ENCODE measurements around the gene HSD17B1. TPM values are rescaled to one million over a fixed set of nuclear protein-coding genes. Genes with fewer than 3 reads are reported as not detected.
A peak's percentile ranks its signal among the peaks of the same experiment; 100 is the strongest.

The HSD17B1 gene
- total RNA-seq, 1 donor from 2014 or later, result 1.5 TPM

DNA sequence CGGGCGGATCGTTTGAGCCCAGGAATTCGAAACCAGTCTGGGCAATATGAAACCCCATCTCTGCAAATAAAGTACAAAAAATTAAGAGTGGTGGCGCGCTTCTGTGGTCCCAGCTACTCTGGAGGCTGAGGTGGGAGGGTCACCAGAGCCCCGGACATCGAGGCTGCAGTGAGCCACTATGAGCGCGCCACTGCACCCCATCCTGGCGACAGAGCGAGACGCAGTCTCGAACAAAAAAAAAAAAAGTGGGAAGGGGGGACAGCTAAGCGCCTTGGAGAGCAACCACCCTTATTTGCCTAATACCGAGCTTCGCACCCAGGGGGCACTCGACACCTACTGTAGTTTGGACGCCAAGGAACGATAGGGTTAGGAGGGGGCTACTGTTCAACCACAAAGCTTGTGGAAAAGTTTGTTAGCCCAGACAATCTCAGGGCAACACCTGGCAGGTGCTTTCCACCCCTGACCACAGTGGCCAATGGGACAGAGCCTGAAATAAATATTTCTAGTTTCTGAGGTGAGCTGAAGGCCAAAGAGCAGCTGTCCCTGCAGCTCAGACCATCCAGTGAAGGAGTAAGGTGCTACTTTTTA is 25.7 kb downstream of the HSD17B1 start:
- H3K4me1 Mint-ChIP-seq (ENCODE audit: low read depth, unreplicated experiment), result peaks cover 4% of the 10 kb centered on the region
- Histone ChIP-seq H3K4me1 (ENCODE audit: insufficient read depth, low read length) (peaks cover 13% of the 10 kb centered on the region), H2AFZ (ENCODE audit: low read depth, low read length) (peak overlapping the region; percentile 86), H4K20me1 (ENCODE audit: insufficient read depth, low read length) (peaks cover 13% of the 10 kb centered on the region), H3K9ac (ENCODE audit: low read length) (peak overlapping the region; percentile 96), H3K4me3 (ENCODE audit: insufficient read depth, low read depth, low read length) (peak overlapping the region; percentile 98), H3K36me3 (ENCODE audit: insufficient read depth, low read length) (peaks cover 30% of the 10 kb centered on the region), H3K27me3 (ENCODE audit: insufficient read depth, low read length) (no peaks in the 10 kb centered on the region), H3K4me2 (ENCODE audit: low read length) (peak overlapping the region; percentile 97), H3K9me3 (ENCODE audit: insufficient read depth, low read depth, low read length) (no peaks in the 10 kb centered on the region), H3K79me2 (ENCODE audit: insufficient read depth, low read length) (peaks cover 34% of the 10 kb centered on the region), H3K27ac (ENCODE audit: low read depth, low read length) (peak overlapping the region; percentile 77)
- DNase-seq (ENCODE audit: low read depth) (peak; percentile 34), FAIRE-seq (no peak)
- peak overlapping the region; percentile 97 for H3K27ac Mint-ChIP-seq (ENCODE audit: unreplicated experiment)
- TF ChIP-seq, protein P1, sequence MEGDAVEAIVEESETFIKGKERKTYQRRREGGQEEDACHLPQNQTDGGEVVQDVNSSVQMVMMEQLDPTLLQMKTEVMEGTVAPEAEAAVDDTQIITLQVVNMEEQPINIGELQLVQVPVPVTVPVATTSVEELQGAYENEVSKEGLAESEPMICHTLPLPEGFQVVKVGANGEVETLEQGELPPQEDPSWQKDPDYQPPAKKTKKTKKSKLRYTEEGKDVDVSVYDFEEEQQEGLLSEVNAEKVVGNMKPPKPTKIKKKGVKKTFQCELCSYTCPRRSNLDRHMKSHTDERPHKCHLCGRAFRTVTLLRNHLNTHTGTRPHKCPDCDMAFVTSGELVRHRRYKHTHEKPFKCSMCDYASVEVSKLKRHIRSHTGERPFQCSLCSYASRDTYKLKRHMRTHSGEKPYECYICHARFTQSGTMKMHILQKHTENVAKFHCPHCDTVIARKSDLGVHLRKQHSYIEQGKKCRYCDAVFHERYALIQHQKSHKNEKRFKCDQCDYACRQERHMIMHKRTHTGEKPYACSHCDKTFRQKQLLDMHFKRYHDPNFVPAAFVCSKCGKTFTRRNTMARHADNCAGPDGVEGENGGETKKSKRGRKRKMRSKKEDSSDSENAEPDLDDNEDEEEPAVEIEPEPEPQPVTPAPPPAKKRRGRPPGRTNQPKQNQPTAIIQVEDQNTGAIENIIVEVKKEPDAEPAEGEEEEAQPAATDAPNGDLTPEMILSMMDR (IDR thresholded peaks at IDR 0.05; ENCODE audit: insufficient read depth, low read depth, low read length), result peak; percentile 68
- no peak for TF ChIP-seq EZH2 (IDR thresholded peaks at IDR 0.05; ENCODE audit: insufficient read depth, low read length)
- peak overlapping the region; percentile 97 for H3K4me3 Mint-ChIP-seq (ENCODE audit: unreplicated experiment)
- H3K27me3 Mint-ChIP-seq (ENCODE audit: low read depth, unreplicated experiment), result no peaks in the 10 kb centered on the region
- no peaks in the 10 kb centered on the region for H3K9me3 Mint-ChIP-seq (ENCODE audit: unreplicated experiment)
- peaks cover 2% of the 10 kb centered on the region for H3K36me3 Mint-ChIP-seq (ENCODE audit: low read depth, unreplicated experiment)

DNA sequence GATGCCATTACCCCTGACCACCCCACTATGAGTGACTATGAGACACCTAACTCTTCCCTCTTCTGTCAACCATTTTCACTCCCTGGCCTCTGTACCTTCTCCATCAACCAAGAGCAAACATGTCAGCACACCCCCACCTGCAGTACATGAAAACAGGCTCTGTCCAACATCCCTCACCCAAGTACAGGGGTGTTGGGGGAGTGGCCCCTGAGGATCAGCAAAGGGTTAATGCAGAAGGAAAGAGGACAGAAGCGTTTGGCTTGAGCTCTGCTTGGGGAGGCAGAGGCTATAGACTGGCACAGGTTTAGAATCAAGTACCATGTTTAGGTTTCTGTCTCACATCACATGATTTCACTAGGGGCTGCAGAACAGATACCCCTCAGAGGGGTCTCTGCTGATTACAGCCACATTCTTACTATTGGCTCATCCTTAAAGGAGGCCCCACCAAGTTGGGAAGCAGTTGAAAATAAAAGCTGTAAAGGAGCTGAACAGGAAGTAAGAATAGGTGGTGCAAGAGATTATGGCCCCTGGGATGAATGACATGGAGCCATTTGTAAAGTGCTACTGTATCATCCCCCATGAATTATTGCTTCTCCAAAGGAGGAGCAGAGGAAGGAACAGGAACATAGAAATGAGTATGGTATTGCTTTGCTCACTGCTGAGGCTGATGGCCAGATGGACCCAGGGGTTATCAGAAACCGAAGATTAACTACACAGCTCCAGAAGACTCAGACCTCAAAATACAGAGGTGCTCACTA is 27.2 kb downstream of the HSD17B1 start:
- FAIRE-seq, result no peak
- Mint-ChIP-seq H3K36me3 (ENCODE audit: low read depth, unreplicated experiment) (peaks cover 5% of the 10 kb centered on the region), H3K27me3 (ENCODE audit: low read depth, unreplicated experiment) (no peaks in the 10 kb centered on the region), H3K4me3 (ENCODE audit: unreplicated experiment) (peak overlapping the region; percentile 62), H3K4me1 (ENCODE audit: low read depth, unreplicated experiment) (peaks cover 4% of the 10 kb centered on the region), H3K27ac (ENCODE audit: unreplicated experiment) (peak overlapping the region; percentile 81), H3K9me3 (ENCODE audit: unreplicated experiment) (no peaks in the 10 kb centered on the region)
- peaks cover 8% of the 10 kb centered on the region for H4K20me1 ChIP-seq (ENCODE audit: insufficient read depth, low read length)
- H3K9ac ChIP-seq (ENCODE audit: low read length), result no peak overlapping the region
- peaks cover 13% of the 10 kb centered on the region for H3K4me1 ChIP-seq (ENCODE audit: insufficient read depth, low read length)
- H3K27me3 ChIP-seq (ENCODE audit: insufficient read depth, low read length), result no peaks in the 10 kb centered on the region
- H3K36me3 ChIP-seq (ENCODE audit: insufficient read depth, low read length), result peaks cover 19% of the 10 kb centered on the region
- H3K4me3 ChIP-seq (ENCODE audit: insufficient read depth, low read depth, low read length), result no peak overlapping the region
- H2AFZ ChIP-seq (ENCODE audit: low read depth, low read length), result no peak overlapping the region
- no peak for DNase-seq (ENCODE audit: low read depth)
- H3K4me2 ChIP-seq (ENCODE audit: low read length), result no peak overlapping the region
- H3K9me3 ChIP-seq (ENCODE audit: insufficient read depth, low read depth, low read length), result no peaks in the 10 kb centered on the region
- TF ChIP-seq, protein P1 (IDR thresholded peaks at IDR 0.05; ENCODE audit: insufficient read depth, low read depth, low read length), result no peak
- no peak for TF ChIP-seq EZH2 (IDR thresholded peaks at IDR 0.05; ENCODE audit: insufficient read depth, low read length)
- H3K79me2 ChIP-seq (ENCODE audit: insufficient read depth, low read length), result peaks cover 25% of the 10 kb centered on the region
- H3K27ac ChIP-seq (ENCODE audit: low read depth, low read length), result no peak overlapping the region

Data from astrocyte (in vitro differentiated cells and primary cell).